Measurements from ENCODE around the gene SMC1B. TPM values are rescaled to one million over a fixed set of nuclear protein-coding genes. Genes with fewer than 3 reads are reported as not detected.
"Not testable (repeated sequence)": the region's sequence is repeated elsewhere in the genome, so short reads cannot be mapped to it uniquely, and the experiment has no call there.

Gene SMC1B
- total and polyA plus RNA-seq, 9 of the 15 experiments (the other 6 are each of a cell fraction or from before 2014, with no cell fraction given): 0.03 TPM; not detected in 8

GRCh38 chr22:45448431-45448830 is 35.0 kb upstream of the SMC1B start (continued):
- TF ChIP-seq SFPQ (IDR thresholded peaks at IDR 0.05; ENCODE audit: low read depth, low read length): no peak
- TF ChIP-seq FOXP4 (CRISPR knock-in tag; IDR thresholded peaks at IDR 0.05; ENCODE audit: borderline replicate concordance): no peak
- no peak for TF ChIP-seq HOMEZ (CRISPR knock-in tag; IDR thresholded peaks at IDR 0.05)
- no peak for TF ChIP-seq DLX4 (CRISPR knock-in tag; IDR thresholded peaks at IDR 0.05)
- TF ChIP-seq ZNF431 (CRISPR knock-in tag; IDR thresholded peaks at IDR 0.05): no peak
- TF ChIP-seq CREBBP (IDR thresholded peaks at IDR 0.05; ENCODE audit: low read depth, low read length): no peak
- no peak for TF ChIP-seq ZBTB8A (IDR thresholded peaks at IDR 0.05; ENCODE audit: partially characterized antibody)
- TF ChIP-seq SAFB2 (IDR thresholded peaks at IDR 0.05; ENCODE audit: borderline replicate concordance, low read depth, low read length, severe bottlenecking): no peak
- no peak for TF ChIP-seq SP2 (IDR thresholded peaks at IDR 0.05; ENCODE audit: extremely low read depth, low read depth, low read length, poor library complexity, severe bottlenecking)
- TF ChIP-seq ZNF146 (CRISPR knock-in tag; IDR thresholded peaks at IDR 0.05; ENCODE audit: unreplicated experiment): no peak

GRCh38 chr22:45447596-45447995 is 34.2 kb upstream of the SMC1B start:
- H3K9ac ChIP-seq (ENCODE audit: insufficient read depth in 1 of 2, low read depth in 2 of 2, low read length in 2 of 2); H3K27ac ChIP-seq (ENCODE audit: extremely low read depth, low read depth, low read length); H3K9me1 ChIP-seq (ENCODE audit: control insufficient read depth, insufficient read depth, low read length); H2AFZ ChIP-seq (ENCODE audit: low read depth, low read length); H3K79me2 ChIP-seq (ENCODE audit: control insufficient read depth, insufficient read depth, low read length); H4K20me1 ChIP-seq (replicated peaks; ENCODE audit: control insufficient read depth, insufficient read depth, low read length); BruUV-seq (replicated peaks); H3K9me3 ChIP-seq (replicated peaks; ENCODE audit: control insufficient read depth, insufficient read depth, low read depth, low read length); H3K4me2 ChIP-seq (ENCODE audit: insufficient read depth, low read length); intact Hi-C loops (cut with micrococcal nuclease); H3K4me1 ChIP-seq (replicated peaks in 1 of 2; ENCODE audit: control insufficient read depth in 2 of 2, insufficient read depth in 2 of 2, low read length in 2 of 2); DNase-seq (ENCODE audit: extremely low read depth in 1 of 4, low spot score in 3 of 4); POLR2A ChIA-PET; H3K4me3 ChIP-seq; FAIRE-seq; ATAC-seq; CTCF ChIA-PET (ENCODE audit: low intra/inter-chr PET ratio); H3K36me3 ChIP-seq (ENCODE audit: control insufficient read depth, insufficient read depth, low read length): not testable (repeated sequence)
- in situ Hi-C loops (cut with MboI): loop anchor here (5.0 kb wide), 1 partner anchor 105 kb away; no protein-coding TSS in a partner anchor
- 0% methylated on average over 4 of the region's 4 CpGs for WGBS (ENCODE audit: insufficient coverage, low coverage, missing lambda C conversion rate)
- peaks cover 3 to 28% of the 10 kb centered on the region in 2 experiments; a peak in 2 of 5 replicates for H3K27me3 ChIP-seq (ENCODE audit: control insufficient read depth in 2 of 2, insufficient read depth in 2 of 2, low read length in 2 of 2)

All from K562 (cell line).